Urinary bladder (tissue), 4 donors: ENCODE data around the gene IL10RB. TPM values are rescaled to one million over a fixed set of nuclear protein-coding genes. Genes with fewer than 3 reads are reported as not detected.
"Not testable (repeated sequence)": the region's sequence is repeated elsewhere in the genome, so short reads cannot be mapped to it uniquely, and the experiment has no call there.

Source experiments
- DNase-seq: peaks from one replicate; pipeline ENCODE4 v3.0.0-alpha.2; 2015; ENCODE audit errors: extremely low spot score
- H3K27ac ChIP-seq: one replicate; pipeline ENCODE4 v1.5.1; 2013; ENCODE audit warnings: low read depth, mild to moderate bottlenecking, moderate library complexity
- H3K36me3 ChIP-seq: one replicate; pipeline ENCODE4 v1.6.1; 2013; ENCODE audit warnings: mild to moderate bottlenecking, moderate library complexity; ENCODE audit not compliant: insufficient read depth
- H3K4me1 ChIP-seq: one replicate; pipeline ENCODE4 v1.6.1; 2013; ENCODE audit warnings: mild to moderate bottlenecking, moderate library complexity; ENCODE audit not compliant: insufficient read depth
- H3K4me3 ChIP-seq: one replicate; pipeline ENCODE4 v1.5.1; 2013; ENCODE audit warnings: low read depth, low read length
- WGBS: extraction: QIAGEN DNeasy Blood & Tissue Kit; methylation state at CpG from one replicate; pipeline ENCODE4 v1.1.7; 2013; 5-methylcytosine and 5-hydroxymethylcytosine counted together
- polyA plus RNA-seq: library from polyadenylated mRNA; stranded (reverse); fragments of 200-250 nt; gene quantifications from one replicate; pipeline ENCODE4 v1.2.3, GENCODE V29; 2013
- total RNA-seq: library from RNA; depleted of rRNA; stranded (reverse); fragments of >200 nt; gene quantifications from one replicate; pipeline ENCODE4 v1.2.3, GENCODE V29; 2014
- donor health status: healthy with polysubstance abuse.
- donor health status: healthy.

The IL10RB gene
- 31.4 TPM for total RNA-seq
- 30.0 TPM for polyA plus RNA-seq

DNA sequence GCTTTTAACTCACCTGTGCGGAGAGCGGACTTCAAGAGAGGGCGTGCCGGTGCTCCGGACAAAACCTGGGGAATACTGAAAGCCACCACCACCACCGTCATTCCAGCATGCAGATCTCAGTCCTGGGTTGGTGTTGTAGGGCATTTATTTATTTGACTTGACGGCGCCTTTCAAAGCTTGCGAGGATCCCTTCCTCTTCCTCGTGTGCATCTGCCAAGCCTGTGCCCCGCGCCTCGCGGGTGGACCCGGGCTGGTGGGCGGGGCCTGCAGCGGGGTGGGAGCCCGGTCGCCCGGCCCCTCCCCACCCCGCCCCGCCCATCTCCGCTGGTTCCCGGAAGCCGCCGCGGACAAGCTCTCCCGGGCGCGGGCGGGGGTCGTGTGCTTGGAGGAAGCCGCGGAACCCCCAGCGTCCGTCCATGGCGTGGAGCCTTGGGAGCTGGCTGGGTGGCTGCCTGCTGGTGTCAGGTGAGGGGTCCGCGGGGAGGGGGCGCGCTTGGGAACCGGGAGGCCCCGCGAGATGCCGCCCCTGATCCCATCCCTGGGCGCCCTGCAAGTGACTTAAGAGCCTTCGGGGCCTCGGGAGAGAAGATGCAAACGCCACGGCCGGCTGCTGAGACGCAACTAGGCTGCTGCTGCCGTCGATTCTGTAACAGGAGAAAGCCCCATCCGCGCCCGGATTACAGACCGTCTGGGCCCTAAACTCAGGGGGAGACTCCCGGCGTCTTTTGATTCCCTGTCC lies at the start of gene IL10RB:
Gene IL10RB (plus strand): TSS at position 318 of the 739 bp plus-strand sequence. CDS start 99 bp downstream, at position 417.
- WGBS, result under 1% methylated on average over 60 of the region's 60 CpGs
- H3K36me3 ChIP-seq, result no peaks in the 10 kb centered on the region
- no peaks in the 10 kb centered on the region for H3K4me1 ChIP-seq
- H3K4me3 ChIP-seq, result peak within 1 kb of the TSS; percentile 89
- DNase-seq, result peak; percentile 29
- peak within 1 kb of the TSS; percentile 91 for H3K27ac ChIP-seq

DNA sequence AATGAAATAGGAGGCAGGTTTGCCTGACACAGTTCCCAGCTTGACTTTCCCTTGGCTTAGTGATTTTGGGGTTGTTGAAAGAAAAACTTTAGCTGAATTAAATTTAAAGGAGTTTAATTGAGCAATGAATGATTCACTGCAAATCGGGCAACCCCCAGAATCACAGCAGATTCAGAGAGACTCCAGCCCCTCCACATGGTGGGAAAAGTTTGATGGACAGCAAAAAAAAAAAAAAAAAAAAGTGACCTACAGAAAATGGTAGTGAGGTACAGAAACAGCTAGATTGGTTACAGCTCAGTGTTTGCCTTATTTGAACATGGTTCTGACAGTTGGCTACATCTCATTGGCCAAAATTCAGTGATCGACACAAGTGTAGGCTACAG lies 49.0 kb upstream of the IL10RB start:
- Histone ChIP-seq H3K36me3 (no peaks in the 10 kb centered on the region), H3K27ac (no peak overlapping the region), H3K4me1 (no peaks in the 10 kb centered on the region), H3K4me3 (no peak overlapping the region)
- 89% methylated on average over 2 of the region's 2 CpGs for WGBS
- DNase-seq, result no peak

DNA sequence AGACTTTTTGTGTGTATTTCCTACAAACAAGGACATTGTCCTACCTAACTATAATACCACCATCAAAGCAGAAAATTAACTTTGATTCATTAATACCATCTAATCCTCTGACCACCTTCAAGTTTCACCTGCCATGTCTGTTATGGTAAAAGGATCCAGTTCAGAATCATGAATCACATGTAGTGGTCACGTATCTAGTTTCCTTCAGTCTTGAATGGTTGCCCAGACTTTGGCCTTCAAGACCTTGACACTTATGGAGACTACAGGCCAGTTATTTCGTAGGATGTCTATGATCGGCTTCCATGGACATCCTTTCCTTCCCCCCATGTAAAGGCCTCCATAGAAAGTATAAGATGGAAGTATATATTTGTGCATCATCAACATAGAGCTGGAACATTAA lies 46.9 kb upstream of the IL10RB start:
- H3K27ac ChIP-seq, result no peak overlapping the region
- no peaks in the 10 kb centered on the region for H3K4me1 ChIP-seq
- 95% methylated on average over 3 of the region's 3 CpGs for WGBS
- DNase-seq, result no peak
- H3K4me3 ChIP-seq, result no peak overlapping the region
- H3K36me3 ChIP-seq, result no peaks in the 10 kb centered on the region

DNA sequence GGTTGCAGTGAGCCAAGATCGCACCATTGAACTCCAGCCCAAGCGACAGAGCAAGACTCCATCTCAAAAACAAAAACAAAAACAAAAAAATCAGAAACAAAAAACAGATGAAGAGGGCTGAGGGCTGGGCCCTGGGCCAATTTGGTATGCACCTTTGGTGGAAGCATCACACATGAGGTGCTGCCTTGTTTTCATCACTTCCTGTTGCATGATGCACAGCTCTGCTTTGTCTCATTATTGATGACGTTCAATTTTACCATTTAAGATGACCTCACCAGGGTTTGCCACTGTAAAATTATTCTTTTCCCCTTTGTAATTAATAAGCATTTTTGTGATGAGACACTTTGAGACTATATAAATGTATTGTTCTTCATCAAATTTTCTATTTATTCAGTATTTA lies 46.2 kb upstream of the IL10RB start:
- H3K4me1 ChIP-seq, result no peaks in the 10 kb centered on the region
- H3K36me3 ChIP-seq, result no peaks in the 10 kb centered on the region
- DNase-seq, result no peak
- 91% methylated on average over 3 of the region's 3 CpGs for WGBS
- no peak overlapping the region for H3K27ac ChIP-seq
- no peak overlapping the region for H3K4me3 ChIP-seq

DNA sequence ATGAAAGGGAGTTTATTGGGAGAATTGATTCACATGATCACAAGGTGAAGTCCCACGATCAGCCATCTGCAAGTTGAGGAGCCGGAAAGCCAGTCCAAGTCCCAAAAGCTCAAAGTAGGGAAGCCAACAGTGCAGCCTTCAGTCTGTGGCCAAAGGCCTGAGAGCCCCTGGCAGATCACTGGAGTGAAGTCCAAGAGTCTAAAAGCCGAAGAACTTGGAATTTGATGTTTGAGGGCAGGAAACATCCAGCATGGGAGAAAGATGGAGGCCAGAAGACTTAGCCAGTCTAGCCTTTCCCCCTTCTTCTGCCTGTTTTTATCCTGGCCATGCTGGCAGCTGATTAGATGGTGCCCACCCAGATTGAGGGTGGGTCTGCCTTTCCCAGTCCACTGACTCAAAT lies 40.8 kb upstream of the IL10RB start:
- H3K36me3 ChIP-seq, H3K4me3 ChIP-seq, H3K4me1 ChIP-seq, H3K27ac ChIP-seq, DNase-seq: not testable (repeated sequence)
- 94% methylated on average over 3 of the region's 3 CpGs for WGBS

DNA sequence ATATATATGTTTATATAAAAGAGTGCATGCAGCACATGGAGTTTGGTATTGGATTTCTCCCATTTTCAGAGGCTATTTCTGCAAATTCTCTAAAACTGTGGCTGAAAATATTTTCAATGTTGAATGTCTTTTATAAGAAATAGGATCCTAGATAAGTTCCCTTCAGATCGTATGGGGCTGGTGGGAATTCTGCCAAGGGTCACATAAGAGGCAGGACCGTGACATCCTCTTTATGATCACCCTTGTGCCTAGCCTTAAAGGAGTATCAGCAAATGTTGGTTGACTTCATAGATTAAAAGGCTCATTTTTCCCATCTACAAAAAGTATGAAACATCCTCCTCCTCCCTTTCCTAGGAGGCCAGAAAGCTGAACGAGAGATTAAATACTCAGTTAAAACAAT lies 37.7 kb upstream of the IL10RB start:
- DNase-seq, result no peak
- no peak overlapping the region for H3K4me3 ChIP-seq
- H3K36me3 ChIP-seq, result no peaks in the 10 kb centered on the region
- no peak overlapping the region for H3K27ac ChIP-seq
- 36% methylated on average over 3 of the region's 3 CpGs for WGBS
- peaks cover 2% of the 10 kb centered on the region for H3K4me1 ChIP-seq

DNA sequence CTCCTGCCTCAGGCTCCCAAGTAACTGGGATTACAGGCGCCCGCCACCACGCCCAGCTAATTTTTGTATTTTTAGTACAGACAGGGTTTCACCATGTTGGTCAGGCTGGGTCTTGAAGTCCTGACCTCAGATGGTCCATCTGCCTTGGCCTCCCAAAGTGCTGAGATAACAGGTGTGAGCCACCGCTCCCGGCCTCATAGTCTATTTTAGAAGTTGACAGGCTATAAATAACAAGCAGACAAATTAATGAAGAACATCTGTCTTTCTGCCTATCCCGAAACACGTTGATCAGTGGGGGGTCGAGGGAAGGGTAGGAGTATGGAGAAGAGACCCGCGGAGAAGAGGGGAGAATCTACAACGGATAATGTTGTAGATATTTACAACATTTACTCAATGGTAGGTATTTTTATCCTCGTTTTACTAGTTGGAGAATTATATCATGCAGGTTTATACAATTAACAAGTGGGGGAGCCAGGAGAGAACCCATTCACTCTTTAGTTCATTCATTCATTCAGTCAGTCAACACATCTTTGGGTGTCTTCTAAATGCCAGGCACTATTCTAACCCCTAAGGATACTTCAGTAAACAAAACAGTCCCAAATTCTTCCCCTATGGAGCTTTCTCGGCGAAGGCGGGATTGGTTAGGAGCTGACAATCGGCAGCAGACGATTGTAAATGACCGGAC lies 36.9 kb upstream of the IL10RB start:
- 32% methylated on average over 18 of the region's 18 CpGs for WGBS
- no peak for DNase-seq

DNA sequence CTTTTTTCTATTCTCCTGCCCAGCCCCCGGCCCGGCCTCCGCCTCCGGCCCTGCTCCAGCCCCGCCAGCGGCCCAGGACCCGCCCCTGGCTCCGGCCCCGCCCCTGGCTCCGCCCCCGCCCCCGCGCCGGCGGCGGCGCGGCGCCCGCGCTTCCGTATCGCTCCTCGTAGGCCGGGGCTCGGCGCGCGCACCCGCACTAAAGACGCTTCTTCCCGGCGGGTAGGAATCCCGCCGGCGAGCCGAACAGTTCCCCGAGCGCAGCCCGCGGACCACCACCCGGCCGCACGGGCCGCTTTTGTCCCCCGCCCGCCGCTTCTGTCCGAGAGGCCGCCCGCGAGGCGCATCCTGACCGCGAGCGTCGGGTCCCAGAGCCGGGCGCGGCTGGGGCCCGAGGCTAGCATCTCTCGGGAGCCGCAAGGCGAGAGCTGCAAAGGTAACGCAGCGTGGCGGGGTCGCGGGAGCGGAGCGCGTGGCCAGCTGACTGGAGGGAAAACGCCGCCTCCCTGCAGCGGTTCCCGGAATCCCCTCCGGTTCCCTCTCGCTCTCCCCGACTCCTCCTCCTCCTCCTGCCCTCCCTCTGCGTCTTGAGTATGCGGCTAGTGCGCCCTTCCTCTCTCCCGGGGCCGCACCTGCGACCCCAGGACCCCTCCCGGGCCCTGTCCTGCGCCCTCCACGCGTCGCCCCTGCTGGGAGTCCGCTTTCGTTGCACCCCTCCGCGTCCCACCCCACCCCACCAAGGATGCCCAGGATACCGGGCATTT lies 36.2 kb upstream of the IL10RB start, which contains the start of gene IFNAR2:
Gene IFNAR2 (plus strand): TSS at position 155 of the 761 bp plus-strand sequence. CDS start 11,985 bp downstream, outside the sequence.
- Histone ChIP-seq H3K27ac (peak within 1 kb of the TSS; percentile 82), H3K4me1 (peaks cover 2% of the 10 kb centered on the region), H3K36me3 (no peaks in the 10 kb centered on the region), H3K4me3 (peak within 1 kb of the TSS; percentile 84)
- under 1% methylated on average over 95 of the region's 95 CpGs for whole genome bisulfite sequencing
- DNase-seq, result peak; percentile 25

More for the DNA sequence above, 36.9 kb upstream of the IL10RB start:
- peaks cover 2% of the 10 kb centered on the region for H3K4me1 ChIP-seq
- peak overlapping the region; percentile 65 for H3K27ac ChIP-seq
- H3K36me3 ChIP-seq, result no peaks in the 10 kb centered on the region
- peak overlapping the region; percentile 84 for H3K4me3 ChIP-seq

DNA sequence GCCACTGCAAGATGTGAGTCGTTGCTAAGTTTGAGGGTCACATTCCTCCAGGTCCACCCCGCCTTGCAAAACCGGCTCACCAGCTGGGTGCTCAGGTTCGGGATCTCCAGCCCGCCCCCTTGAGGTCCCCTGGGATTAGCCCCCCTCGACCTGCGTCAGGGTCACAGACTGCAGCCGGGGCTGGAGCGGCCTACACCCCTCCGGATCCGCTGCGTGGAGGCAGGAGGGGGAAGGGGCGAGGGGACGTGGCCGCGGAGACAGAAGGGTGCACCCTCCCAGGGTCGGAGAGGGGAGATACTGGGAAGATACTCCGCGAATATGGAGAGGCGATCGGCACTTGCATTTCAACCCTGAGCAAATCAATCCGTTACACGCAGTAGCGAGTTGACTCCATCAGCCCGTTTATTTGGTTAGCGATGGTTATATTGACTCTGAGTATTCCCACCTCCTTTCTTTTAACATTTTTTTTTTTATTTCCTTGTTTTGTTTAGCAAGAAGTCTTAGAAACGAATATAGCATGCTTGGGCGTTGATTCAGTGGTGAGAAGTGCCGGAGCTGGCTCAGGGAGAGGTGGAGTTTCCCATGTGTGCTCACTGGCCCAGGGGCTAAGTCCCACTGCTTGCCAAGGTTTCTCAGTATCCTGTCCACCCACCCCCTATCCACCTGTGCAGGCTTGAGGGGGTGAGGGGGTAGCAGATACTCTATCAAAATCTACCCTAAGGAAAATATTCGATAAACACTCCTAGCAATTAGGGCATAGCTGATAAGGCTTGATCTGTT lies 35.4 kb upstream of the IL10RB start:
- H3K36me3 ChIP-seq, result no peaks in the 10 kb centered on the region
- DNase-seq, result no peak
- peak overlapping the region; percentile 84 for H3K4me3 ChIP-seq
- H3K4me1 ChIP-seq, result peaks cover 2% of the 10 kb centered on the region
- WGBS, result 10% methylated on average over 30 of the region's 30 CpGs
- H3K27ac ChIP-seq, result peak overlapping the region; percentile 82

DNA sequence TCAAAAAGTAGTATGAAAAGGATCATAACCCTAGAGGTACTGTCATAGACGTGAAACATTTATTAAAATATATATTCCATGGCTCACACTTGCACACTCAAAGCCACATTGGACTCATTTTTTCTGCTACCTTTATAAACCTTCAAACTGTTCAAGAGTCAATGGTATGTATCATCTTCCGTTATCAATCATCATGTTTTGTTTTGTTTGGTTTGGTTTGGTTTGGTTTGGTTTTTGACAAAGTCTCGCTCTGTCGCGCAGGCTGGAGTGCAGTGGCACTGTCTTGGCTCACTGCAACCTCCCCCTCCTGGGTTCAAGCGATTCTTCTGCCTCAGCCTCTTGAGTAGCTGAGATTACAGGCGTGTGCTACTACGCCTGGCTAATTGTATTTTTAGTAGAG lies 34.6 kb upstream of the IL10RB start:
- no peak overlapping the region for H3K4me3 ChIP-seq
- 75% methylated on average over 8 of the region's 8 CpGs for WGBS
- DNase-seq, result no peak
- H3K27ac ChIP-seq, result no peak overlapping the region
- peaks cover 2% of the 10 kb centered on the region for H3K4me1 ChIP-seq
- H3K36me3 ChIP-seq, result no peaks in the 10 kb centered on the region

DNA sequence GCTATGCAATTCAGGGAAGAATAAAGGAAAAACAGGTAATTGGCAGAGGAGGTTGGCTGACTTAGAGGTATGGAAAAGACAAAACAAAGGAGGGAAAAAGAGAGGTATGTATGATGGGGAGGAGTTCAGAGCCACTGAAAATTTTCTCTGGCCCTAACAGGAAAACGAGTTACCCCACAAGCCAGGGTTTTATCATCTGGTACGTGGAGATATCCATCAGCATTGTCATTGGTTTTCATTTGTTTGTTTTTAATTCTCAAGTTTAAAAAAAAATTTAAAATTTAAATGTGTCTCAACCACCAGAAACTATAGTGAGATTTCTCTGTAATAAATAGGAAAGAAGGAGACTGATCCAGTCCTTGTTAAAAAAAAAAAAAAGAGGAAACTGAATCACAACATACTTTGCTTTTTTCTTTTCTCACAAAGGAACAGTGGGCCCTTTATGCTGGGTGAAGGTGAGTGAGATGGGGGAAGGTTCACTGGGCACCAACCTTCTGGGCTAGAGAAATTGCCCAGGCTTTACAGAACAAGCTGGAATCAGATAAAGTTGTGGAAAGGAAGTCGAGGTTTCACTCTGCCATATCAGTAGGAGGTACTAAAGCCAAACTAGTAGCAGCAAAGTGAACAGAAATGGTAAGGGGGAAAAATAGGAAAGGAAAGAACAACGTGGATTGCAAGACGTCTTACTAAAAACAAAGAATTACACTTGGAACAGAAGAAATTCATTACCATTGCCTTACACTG lies 33.7 kb upstream of the IL10RB start:
- Histone ChIP-seq H3K4me3 (no peak overlapping the region), H3K4me1 (peaks cover 2% of the 10 kb centered on the region), H3K36me3 (no peaks in the 10 kb centered on the region), H3K27ac (no peak overlapping the region)
- 65% methylated on average over 5 of the region's 5 CpGs for WGBS
- DNase-seq, result no peak

DNA sequence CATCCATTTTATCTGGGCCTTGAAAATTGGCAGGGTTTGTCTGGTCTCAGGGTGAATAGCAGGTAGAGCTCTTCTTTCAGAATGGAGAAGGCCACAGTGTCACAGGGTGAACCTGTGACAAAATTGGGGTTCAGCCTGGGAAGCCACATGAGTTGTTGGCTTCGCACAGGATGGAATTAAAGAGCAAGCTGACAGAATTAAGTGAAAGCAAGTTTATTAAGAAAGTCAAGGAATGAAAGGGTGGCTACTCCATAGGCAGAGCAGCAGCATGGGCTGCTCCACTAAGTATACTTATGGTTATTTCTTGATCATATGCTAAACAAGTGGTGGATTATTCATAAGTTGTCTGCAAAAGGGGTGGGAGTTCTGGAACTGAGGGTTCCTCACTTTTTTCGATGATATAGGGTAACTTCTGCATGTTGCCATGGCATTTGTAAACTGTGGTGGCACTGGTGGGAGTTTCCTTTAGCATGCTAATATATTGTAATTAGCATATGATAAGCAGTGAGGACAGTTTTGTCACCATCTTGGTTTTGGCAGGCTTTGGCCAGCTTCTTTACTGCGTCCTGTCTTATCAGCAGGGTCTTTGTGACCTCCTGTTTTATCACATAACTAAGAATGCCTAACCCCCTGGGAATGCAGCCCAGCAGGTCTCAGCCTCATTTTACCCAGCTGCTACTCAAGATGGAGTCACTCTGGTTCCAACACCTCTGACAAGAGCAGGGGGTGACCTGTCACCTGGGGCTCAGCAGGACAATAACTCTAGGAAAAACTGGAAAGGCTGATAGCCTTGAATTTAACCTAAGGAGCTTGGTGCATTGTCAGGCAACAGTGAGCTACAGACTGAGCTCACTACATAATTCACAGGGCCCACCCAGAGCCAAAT lies 31.3 kb upstream of the IL10RB start:
- no peaks in the 10 kb centered on the region for H3K36me3 ChIP-seq
- 88% methylated on average over 3 of the region's 3 CpGs for WGBS
- H3K4me1 ChIP-seq, result peaks cover 2% of the 10 kb centered on the region
- no peak overlapping the region for H3K4me3 ChIP-seq
- no peak for DNase-seq
- no peak overlapping the region for H3K27ac ChIP-seq
